ENCODE results near the gene ZHX3.

The ZHX3 gene

DNA sequence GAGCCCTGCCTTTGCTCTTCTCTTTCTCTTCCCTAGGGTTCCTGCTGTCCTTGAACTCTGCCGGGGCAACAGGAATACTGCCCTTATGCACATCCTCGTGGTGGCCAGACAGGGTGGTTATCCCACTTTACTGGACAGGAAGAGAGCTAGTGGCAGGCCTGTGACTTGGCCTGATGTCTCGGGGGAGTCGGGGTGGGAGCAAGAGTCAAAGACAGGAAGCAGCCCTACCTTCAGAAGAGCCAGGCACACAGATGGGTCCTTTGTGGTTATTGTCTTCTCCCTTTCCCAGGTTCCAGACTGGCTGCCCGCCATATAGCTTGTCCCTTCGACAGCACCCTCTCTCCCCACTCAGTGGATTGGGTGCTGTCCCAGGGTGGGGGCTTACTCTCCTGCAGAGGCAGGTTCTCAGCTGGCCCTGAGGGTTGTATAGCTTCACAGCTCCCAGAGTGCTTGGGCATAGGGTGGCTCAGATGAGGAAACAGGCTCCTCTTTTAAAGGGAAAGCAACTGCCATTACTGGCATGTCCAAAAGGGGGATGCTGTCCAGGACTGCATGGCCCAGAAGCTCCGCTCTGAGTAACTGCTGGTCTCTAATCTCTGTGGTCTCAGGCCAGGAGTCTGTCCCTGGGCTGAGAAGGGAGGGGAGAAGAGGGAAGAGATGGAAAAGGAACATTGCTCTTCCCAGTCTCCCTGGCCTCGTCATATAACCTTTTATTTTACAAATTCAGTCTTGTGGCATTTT is 162.9 kb downstream of the ZHX3 start:
- no peak for TF ChIP-seq CTCF (IDR thresholded peaks at IDR 0.05; ENCODE audit: insufficient read depth, low read depth, low read length, missing control alignments)
- no peak overlapping the region for H3K4me3 ChIP-seq (ENCODE audit: low read length)
- no peak for DNase-seq (ENCODE audit: low read depth)

- no peak for DNase-seq (ENCODE audit: low read depth)
- no peak overlapping the region for H3K4me3 ChIP-seq (ENCODE audit: low read length)
- TF ChIP-seq CTCF (IDR thresholded peaks at IDR 0.05; ENCODE audit: insufficient read depth, low read depth, low read length, missing control alignments): no peak
Observed at GRCh38 chr20:41152108-41152757, 165.3 kb downstream of the ZHX3 start.

- no peak overlapping the region for H3K4me3 ChIP-seq (ENCODE audit: low read length)
- no peak for TF ChIP-seq CTCF (IDR thresholded peaks at IDR 0.05; ENCODE audit: insufficient read depth, low read depth, low read length, missing control alignments)
- no peak for DNase-seq (ENCODE audit: low read depth)
Observed at GRCh38 chr20:41151134-41151869, 166.2 kb downstream of the ZHX3 start.

- no peak overlapping the region for H3K4me3 ChIP-seq (ENCODE audit: low read length)
- TF ChIP-seq CTCF (IDR thresholded peaks at IDR 0.05; ENCODE audit: insufficient read depth, low read depth, low read length, missing control alignments): no peak
- no peak for DNase-seq (ENCODE audit: low read depth)
Observed at GRCh38 chr20:41150664-41151063, 166.9 kb downstream of the ZHX3 start.

DNA sequence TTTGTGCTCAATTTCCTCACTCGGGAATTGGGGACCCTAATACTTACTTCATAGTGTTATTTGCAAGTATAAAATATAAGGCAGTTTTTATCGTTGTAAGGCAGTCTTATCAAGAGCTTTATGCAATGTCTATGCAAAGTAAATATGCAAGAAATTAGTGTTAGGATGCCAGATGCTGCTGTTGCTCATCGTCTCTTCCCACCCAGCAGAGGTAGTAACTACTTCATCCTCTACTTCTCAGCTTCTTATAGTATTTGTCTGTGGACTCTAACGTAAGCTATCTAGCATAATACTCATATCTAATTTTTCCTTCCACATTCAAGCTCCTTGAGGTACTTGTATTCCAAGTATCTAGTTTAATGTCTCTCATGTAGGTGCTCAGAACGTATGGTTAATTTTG is 168.6 kb downstream of the ZHX3 start:
- no peak for TF ChIP-seq CTCF (IDR thresholded peaks at IDR 0.05; ENCODE audit: insufficient read depth, low read depth, low read length, missing control alignments)
- no peak overlapping the region for H3K4me3 ChIP-seq (ENCODE audit: low read length)
- DNase-seq (ENCODE audit: low read depth): no peak

GRCh38 chr20:41147767-41148191 is 169.8 kb downstream of the ZHX3 start:
- no peak for DNase-seq (ENCODE audit: low read depth)
- no peak for TF ChIP-seq CTCF (IDR thresholded peaks at IDR 0.05; ENCODE audit: insufficient read depth, low read depth, low read length, missing control alignments)
- H3K4me3 ChIP-seq (ENCODE audit: low read length): no peak overlapping the region

All from epithelial cell of esophagus (primary cell).